Heart left ventricle (tissue), 16 donors: ENCODE results near the gene STK26. TPM values are rescaled to one million over a fixed set of nuclear protein-coding genes. Genes with fewer than 3 reads are reported as not detected.
"Not testable (repeated sequence)": the region's sequence is repeated elsewhere in the genome, so short reads cannot be mapped to it uniquely, and the experiment has no call there.

Experiments
- ATAC-seq, 4 donors: fragments of 200-7000 bp; cut with Tn5 transposase; one replicate each; pipeline ENCODE4 v1.9.1; 2020 to 2022; ENCODE audit warnings: moderate library complexity in 4 of 4, mild to moderate bottlenecking in 3 of 4, moderate number of reproducible peaks in 1 of 4
- DNase-seq, 5 donors: peaks; one replicate each; pipeline ENCODE4 v3.0.0-alpha.2; 2020
- H3K27ac ChIP-seq, 12 donors: fragments of 200-600 bp; sonication (generic) in 4 of 12; one replicate each; pipeline versions ENCODE4 v1.5.0 to v1.8.0; 2016 to 2022; ENCODE audit warnings: mild to moderate bottlenecking in 2 of 12
- H3K27me3 ChIP-seq, 9 donors: fragments of 200-600 bp; sonication (generic) in 2 of 9; one replicate each; pipeline versions ENCODE4 v1.5.1 to v1.8.0; 2016 to 2022; ENCODE audit warnings: mild to moderate bottlenecking in 3 of 9
- H3K36me3 ChIP-seq, 9 donors: fragments of 200-600 bp; sonication (generic) in 2 of 9; one replicate each; pipeline versions ENCODE4 v1.5.0 to v1.8.0; 2018 to 2022; ENCODE audit warnings: mild to moderate bottlenecking in 2 of 9
- H3K4me1 ChIP-seq, 12 donors: fragments of 200-600 bp; sonication (generic) in 4 of 12; one replicate each; pipeline versions ENCODE4 v1.5.0 to v1.8.0; 2016 to 2022; ENCODE audit warnings: mild to moderate bottlenecking in 3 of 12
- H3K4me3 ChIP-seq, 12 donors: fragments of 200-600 bp; sonication (generic) in 4 of 12; one replicate each; pipeline versions ENCODE4 v1.5.0 to v1.8.0; 2017 to 2022; ENCODE audit warnings: mild to moderate bottlenecking in 9 of 12, moderate library complexity in 4 of 12
- H3K9me3 ChIP-seq, 12 donors: fragments of 200-600 bp; sonication (generic) in 4 of 12; one replicate each; pipeline versions ENCODE4 v1.5.0 to v1.8.0; 2016 to 2022; ENCODE audit warnings: mild to moderate bottlenecking in 1 of 12
- POLR2A ChIP-seq, 2 donors: fragments of 450-650 bp; IDR thresholded peaks; one replicate each; pipeline ENCODE4 v1.6.1; 2017; ENCODE audit warnings: antibody characterized with exemption in 2 of 2, mild to moderate bottlenecking in 2 of 2, moderate library complexity in 2 of 2
- WGBS, 4 donors: extraction: QIAGEN DNeasy Blood & Tissue Kit in 2 of 4; methylation state at CpG; one replicate each; pipeline versions ENCODE4 v1.1.5 to v1.1.7; 2013 to 2018; 5-methylcytosine and 5-hydroxymethylcytosine counted together
- intact Hi-C, 10 donors: fragments of 100-400 bp; cut with DNase I; formaldehyde crosslinking; loops; one replicate each; pipeline versions ENCODE4 v1.11.1 to v1.14.2; 2022
- polyA plus RNA-seq, 2 donors: library from polyadenylated mRNA; stranded (reverse); fragments of 200-250 nt; gene quantifications; one replicate each; pipeline ENCODE4 v1.2.3, GENCODE V29; 2013
- total RNA-seq, 9 donors: library from RNA; depleted of rRNA in 2 of 9; stranded (reverse); fragments of >200 nt in 2 of 9; fragmentation: NEBNext Ultra II Directional in 3 of 9; extraction: Animal tissue kit (Norgen Biotek cat#: 25700) in 3 of 9; gene quantifications; one replicate each; pipeline versions ENCODE4 v1.1.0 to v1.2.4, GENCODE V29; 2016 to 2023
- TF ChIP-seq, protein P1 (sequence below), 12 donors: fragments of 200-600 bp; sonication (generic) in 4 of 12; IDR thresholded peaks; one replicate each; pipeline versions ENCODE4 v1.5.0 to v1.8.0; 2018 to 2022; ENCODE audit warnings: antibody characterized with exemption in 12 of 12, mild to moderate bottlenecking in 5 of 12
- donor health status: ischemic (EF 13 %, LVEDD 7.1; RV severe dilation, severe dysfunction).
- donor health status: healthy with polysubstance abuse.
- donor health status: DM: no; HTN: yes; CAD: no.
- donor health status: DM: no; HTN: no; CAD: no.
- donor health status: ischemic (EF 25% LVEDD 6.9; RV normal size, moderate dysfunction).
- donor health status: ischemic (EF 25% LVEDD 5.7; RV mildly dilated, moderate dysfunction).
- donor health status: healthy.
- donor health status: DM: yes; HTN: yes; CAD: no.
- donor health status: ischemic (EF 35%, LVEDD 5.7; RV mildly dilated, moderate dysfunction).
- donor health status: nonischemic (EF 11% LVEDD 7.7; RV severe dilation, severe dysfunction).
- donor health status: DM: yes; HTN: yes; CAD: no.
- donor health status: PGD.
- donor health status: ischemic (EF 29% LVEDD 5.4; RV normal size, mild dysfunction).
- donor health status: nonischemic (EF 23%, LVEDD 6.1; RV moderate dilation, normal function).

The STK26 gene
- total and polyA plus RNA-seq, 11 donors = 0.43 to 4.9 (median 1.1) TPM

DNA sequence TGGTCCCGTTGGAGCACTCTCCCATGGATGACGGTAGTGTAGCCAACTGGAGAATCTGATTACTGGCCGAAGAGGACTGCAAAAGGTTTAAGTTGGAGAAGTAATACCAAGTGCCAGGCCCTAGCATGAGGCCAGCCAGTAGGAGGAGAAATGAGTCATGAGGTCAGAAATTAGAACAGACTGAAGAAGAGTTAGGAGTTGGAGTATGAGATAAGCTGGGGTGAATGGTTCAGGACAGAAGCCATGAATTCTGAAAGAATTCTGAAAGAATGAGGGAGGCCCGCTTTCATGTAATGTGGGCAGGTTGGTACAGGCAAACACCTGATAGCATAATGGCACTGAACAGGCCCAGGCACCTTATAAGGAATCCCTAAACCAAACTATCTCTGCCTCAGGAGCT is 18.4 kb upstream of the STK26 start:
- Histone ChIP-seq H3K4me3 (no peak overlapping the region), H3K9me3 (no peaks in the 10 kb centered on the region), H3K36me3 (no peaks in the 10 kb centered on the region), H3K4me1 (no peaks in the 10 kb centered on the region), H3K27ac (no peak overlapping the region), H3K27me3 (peaks cover 0 to 31% (median 0%) of the 10 kb centered on the region in 9 donors)
- no peak for ATAC-seq
- 48 to 70% (median 62%) methylated on average over 4 of the region's 4 CpGs for WGBS, 4 donors
- no peak for TF ChIP-seq POLR2A (IDR thresholded peaks at IDR 0.05)
- TF ChIP-seq, protein P1, sequence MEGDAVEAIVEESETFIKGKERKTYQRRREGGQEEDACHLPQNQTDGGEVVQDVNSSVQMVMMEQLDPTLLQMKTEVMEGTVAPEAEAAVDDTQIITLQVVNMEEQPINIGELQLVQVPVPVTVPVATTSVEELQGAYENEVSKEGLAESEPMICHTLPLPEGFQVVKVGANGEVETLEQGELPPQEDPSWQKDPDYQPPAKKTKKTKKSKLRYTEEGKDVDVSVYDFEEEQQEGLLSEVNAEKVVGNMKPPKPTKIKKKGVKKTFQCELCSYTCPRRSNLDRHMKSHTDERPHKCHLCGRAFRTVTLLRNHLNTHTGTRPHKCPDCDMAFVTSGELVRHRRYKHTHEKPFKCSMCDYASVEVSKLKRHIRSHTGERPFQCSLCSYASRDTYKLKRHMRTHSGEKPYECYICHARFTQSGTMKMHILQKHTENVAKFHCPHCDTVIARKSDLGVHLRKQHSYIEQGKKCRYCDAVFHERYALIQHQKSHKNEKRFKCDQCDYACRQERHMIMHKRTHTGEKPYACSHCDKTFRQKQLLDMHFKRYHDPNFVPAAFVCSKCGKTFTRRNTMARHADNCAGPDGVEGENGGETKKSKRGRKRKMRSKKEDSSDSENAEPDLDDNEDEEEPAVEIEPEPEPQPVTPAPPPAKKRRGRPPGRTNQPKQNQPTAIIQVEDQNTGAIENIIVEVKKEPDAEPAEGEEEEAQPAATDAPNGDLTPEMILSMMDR (IDR thresholded peaks at IDR 0.05) = no peak
- DNase-seq = no peak
- intact Hi-C loops = no loop called here

DNA sequence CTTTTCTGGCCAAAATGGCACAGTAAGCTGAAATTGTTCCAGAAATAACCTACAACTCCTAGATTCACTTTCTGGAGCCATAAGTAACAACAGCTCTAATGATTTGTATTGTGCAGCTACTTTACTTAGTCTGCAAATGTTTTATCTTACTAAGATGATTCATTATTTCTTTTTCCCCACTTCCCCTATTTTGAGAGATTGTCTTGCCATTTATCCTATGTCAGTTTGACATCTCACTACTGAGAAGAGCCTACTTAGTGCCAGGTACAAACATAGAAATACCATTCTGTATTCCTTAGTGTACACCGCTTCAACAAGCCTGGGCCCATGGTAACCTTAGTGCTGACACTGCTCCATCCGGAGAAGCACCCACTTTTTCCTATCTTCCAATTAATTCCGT is 13.8 kb upstream of the STK26 start:
- ATAC-seq (no peak), DNase-seq (no peak)
- Histone ChIP-seq H3K36me3 (no peaks in the 10 kb centered on the region), H3K9me3 (no peaks in the 10 kb centered on the region), H3K4me3 (no peak overlapping the region), H3K27me3 (peaks cover 0 to 33% (median 0%) of the 10 kb centered on the region in 9 donors), H3K4me1 (no peaks in the 10 kb centered on the region), H3K27ac (no peak overlapping the region)
- intact Hi-C loops = no loop called here
- no peak for TF ChIP-seq POLR2A (IDR thresholded peaks at IDR 0.05)
- TF ChIP-seq, protein P1 (IDR thresholded peaks at IDR 0.05) = no peak
- WGBS, 4 donors = 67 to 93% (median 82%) methylated on average over 3 of the region's 3 CpGs

DNA sequence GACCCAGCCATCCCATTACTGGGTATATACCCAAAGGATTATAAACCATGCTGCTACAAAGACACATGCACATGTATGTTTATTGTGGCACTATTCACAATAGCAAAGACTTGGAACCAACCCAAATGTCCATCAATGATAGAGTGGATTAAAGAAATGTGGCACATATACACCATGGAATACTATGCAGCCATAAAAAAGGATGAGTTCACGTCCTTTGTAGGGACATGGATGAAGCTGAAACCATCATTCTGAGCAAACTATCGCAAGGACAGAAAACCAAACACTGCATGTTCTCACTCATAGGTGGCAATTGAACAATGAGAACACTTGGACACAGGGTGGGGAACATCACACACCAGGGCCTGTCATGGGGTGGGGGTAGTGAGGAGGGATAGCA is 12.9 kb upstream of the STK26 start:
- H3K4me3 ChIP-seq, H3K27ac ChIP-seq, DNase-seq, ATAC-seq, intact Hi-C loops, H3K4me1 ChIP-seq, H3K9me3 ChIP-seq, H3K36me3 ChIP-seq: not testable (repeated sequence)
- peaks cover 0 to 36% (median 0%) of the 10 kb centered on the region in 9 donors for H3K27me3 ChIP-seq
- WGBS, 4 donors = 82 to 93% (median 90%) methylated on average over 2 of the region's 2 CpGs

DNA sequence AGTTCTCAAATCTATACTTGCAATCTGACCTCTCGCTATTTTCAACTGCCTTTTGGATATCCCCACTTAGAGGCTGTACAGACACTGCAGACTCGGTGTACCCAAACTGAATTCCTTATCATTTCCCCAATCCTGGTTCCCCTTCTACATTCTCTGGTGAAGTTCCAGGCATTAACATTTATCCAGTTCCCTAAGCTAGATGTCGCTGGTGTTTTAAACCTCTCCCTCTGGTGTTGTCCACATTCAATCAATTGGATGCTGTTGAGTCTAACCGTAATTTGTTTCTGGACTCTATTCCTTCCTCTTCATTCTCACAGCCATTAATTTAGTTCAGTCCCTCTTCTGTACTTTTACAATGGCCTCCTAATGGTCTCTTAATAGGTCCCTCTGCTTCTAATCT is 7.2 kb upstream of the STK26 start:
- DNase-seq (no peak), ATAC-seq (no peak)
- Histone ChIP-seq H3K4me3 (no peak overlapping the region), H3K36me3 (no peaks in the 10 kb centered on the region), H3K27ac (no peak overlapping the region), H3K27me3 (peaks cover 0 to 26% (median 0%) of the 10 kb centered on the region in 9 donors), H3K4me1 (no peaks in the 10 kb centered on the region), H3K9me3 (no peaks in the 10 kb centered on the region)
- TF ChIP-seq, protein P1 (IDR thresholded peaks at IDR 0.05) = no peak
- no peak for TF ChIP-seq POLR2A (IDR thresholded peaks at IDR 0.05)
- intact Hi-C loops = no loop called here
- 68 to 82% (median 73%) methylated on average over 4 of the region's 4 CpGs for WGBS, 4 donors
